ENCODE measurements around the gene C1QTNF5.
"Not testable (repeated sequence)": the region's sequence is repeated elsewhere in the genome, so short reads cannot be mapped to it uniquely, and the experiment has no call there.

C1QTNF5 gene

GRCh38 chr11:119340335-119341221, at the start of gene C1QTNF5:
Gene C1QTNF5 (minus strand): TSS chr11:119340883. CDS start chr11:119340397, 486 bp downstream.
- no peak for DNase-seq

GRCh38 chr11:119389611-119390254, 49.0 kb upstream of the C1QTNF5 start:
- no peak for DNase-seq

GRCh38 chr11:119388103-119388502, 47.4 kb upstream of the C1QTNF5 start:
- no peak for DNase-seq

- no peak for DNase-seq
These were observed 43.6 kb upstream of the C1QTNF5 start for GRCh38 chr11:119384332-119384731.

- DNase-seq: not testable (repeated sequence)
These were observed 41.8 kb upstream of the C1QTNF5 start for GRCh38 chr11:119382513-119382912.

GRCh38 chr11:119382101-119382500, 41.4 kb upstream of the C1QTNF5 start:
- DNase-seq: no peak

GRCh38 chr11:119381181-119381988, 40.7 kb upstream of the C1QTNF5 start, which contains the start of gene USP2:
Gene USP2 (minus strand): TSS chr11:119381690. CDS start chr11:119373480, 8,210 bp downstream.
- DNase-seq: peak; percentile 91

GRCh38 chr11:119380827-119381180, 40.1 kb upstream of the C1QTNF5 start:
- DNase-seq: no peak

GRCh38 chr11:119380160-119380826, 39.6 kb upstream of the C1QTNF5 start:
- no peak for DNase-seq

- no peak for DNase-seq
These were observed 38.3 kb upstream of the C1QTNF5 start for GRCh38 chr11:119378851-119379465.

- no peak for DNase-seq
These were observed 37.4 kb upstream of the C1QTNF5 start for GRCh38 chr11:119377961-119378667.

GRCh38 chr11:119377112-119377901, 36.6 kb upstream of the C1QTNF5 start:
- no peak for DNase-seq

- peak; percentile 41 for DNase-seq
These were observed 35.6 kb upstream of the C1QTNF5 start for GRCh38 chr11:119376197-119376847.

GRCh38 chr11:119375337-119376196, 34.9 kb upstream of the C1QTNF5 start:
- DNase-seq: no peak

GRCh38 chr11:119374632-119375336, 34.1 kb upstream of the C1QTNF5 start:
- DNase-seq: no peak

GRCh38 chr11:119373921-119374631, 33.4 kb upstream of the C1QTNF5 start:
- peak; percentile 4 for DNase-seq

- DNase-seq: no peak
These were observed 32.6 kb upstream of the C1QTNF5 start for GRCh38 chr11:119373059-119373920.
